Nephron progenitor cell (in vitro differentiated cells): ENCODE results near the gene EPHA4.

ENCODE experiments used
- DNase-seq: peaks from one replicate; pipeline ENCODE4 v3.0.0; 2021
- H3K27ac Mint-ChIP-seq: 2 replicates; pipeline ENCODE4 v1.8.0; 2021; ENCODE audit warnings: mild to moderate bottlenecking, moderate library complexity, mixed read lengths
- H3K27me3 Mint-ChIP-seq: 2 replicates; pipeline ENCODE4 v1.8.0; 2021; ENCODE audit warnings: mild to moderate bottlenecking, low read depth, mixed read lengths; ENCODE audit not compliant: poor library complexity
- H3K36me3 Mint-ChIP-seq: 2 replicates; pipeline ENCODE4 v1.8.0; 2021; ENCODE audit warnings: low read depth, mixed read lengths
- H3K4me1 Mint-ChIP-seq: 2 replicates; pipeline ENCODE4 v1.8.0; 2021; ENCODE audit warnings: mixed read lengths
- H3K4me3 Mint-ChIP-seq: 2 replicates; pipeline ENCODE4 v1.8.0; 2021; ENCODE audit warnings: mild to moderate bottlenecking, moderate library complexity, mixed read lengths
- H3K9me3 Mint-ChIP-seq: 2 replicates; pipeline ENCODE4 v1.8.0; 2021; ENCODE audit warnings: mild to moderate bottlenecking, moderate library complexity, mixed read lengths
- TF ChIP-seq, protein P1 (sequence below): fragments of 200-600 bp; sonication (generic); IDR thresholded peaks from 2 replicates; pipeline ENCODE4 v1.5.0; 2021; ENCODE audit warnings: antibody characterized with exemption

EPHA4 gene

DNA sequence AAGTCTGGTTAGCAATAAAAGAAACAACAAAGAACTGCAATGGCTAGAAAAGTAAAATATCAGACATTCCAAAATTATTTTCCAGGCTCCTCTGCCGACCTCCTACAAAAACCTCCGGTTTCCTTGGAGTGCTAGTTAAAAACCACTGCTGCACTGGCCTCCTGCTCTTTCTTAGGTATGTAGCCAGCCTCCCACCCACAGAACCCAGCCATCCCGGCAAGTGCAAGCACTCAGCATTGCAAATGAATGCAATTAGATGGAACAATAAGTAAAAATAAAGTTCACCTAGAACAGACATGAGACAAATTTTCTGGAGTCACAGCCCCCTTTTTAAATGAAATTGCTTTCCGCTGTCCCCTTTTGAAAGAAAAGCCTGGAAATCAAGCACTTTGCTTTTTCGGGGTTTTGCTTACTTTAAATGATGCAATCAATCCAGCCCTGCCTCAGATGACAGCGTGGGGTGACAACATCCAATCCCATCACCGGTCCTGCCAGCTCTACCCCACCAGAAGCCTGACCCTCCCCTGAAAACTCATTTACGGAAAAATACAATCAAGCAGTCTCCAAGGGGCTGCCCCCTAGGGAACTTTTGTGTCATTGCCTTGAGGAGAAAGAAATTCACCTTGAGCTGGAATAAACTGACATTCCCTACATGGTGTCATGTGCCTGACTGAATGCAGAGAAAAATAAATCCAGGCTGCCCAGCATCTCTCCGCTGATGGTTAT lies 199.8 kb downstream of the EPHA4 start:
- Mint-ChIP-seq H3K36me3 (no peaks in the 10 kb centered on the region), H3K9me3 (no peaks in the 10 kb centered on the region), H3K4me1 (peaks cover 39% of the 10 kb centered on the region), H3K27ac (peak overlapping the region; percentile 57), H3K27me3 (peaks cover 2% of the 10 kb centered on the region), H3K4me3 (peak overlapping the region; percentile 64)
- TF ChIP-seq, protein P1, sequence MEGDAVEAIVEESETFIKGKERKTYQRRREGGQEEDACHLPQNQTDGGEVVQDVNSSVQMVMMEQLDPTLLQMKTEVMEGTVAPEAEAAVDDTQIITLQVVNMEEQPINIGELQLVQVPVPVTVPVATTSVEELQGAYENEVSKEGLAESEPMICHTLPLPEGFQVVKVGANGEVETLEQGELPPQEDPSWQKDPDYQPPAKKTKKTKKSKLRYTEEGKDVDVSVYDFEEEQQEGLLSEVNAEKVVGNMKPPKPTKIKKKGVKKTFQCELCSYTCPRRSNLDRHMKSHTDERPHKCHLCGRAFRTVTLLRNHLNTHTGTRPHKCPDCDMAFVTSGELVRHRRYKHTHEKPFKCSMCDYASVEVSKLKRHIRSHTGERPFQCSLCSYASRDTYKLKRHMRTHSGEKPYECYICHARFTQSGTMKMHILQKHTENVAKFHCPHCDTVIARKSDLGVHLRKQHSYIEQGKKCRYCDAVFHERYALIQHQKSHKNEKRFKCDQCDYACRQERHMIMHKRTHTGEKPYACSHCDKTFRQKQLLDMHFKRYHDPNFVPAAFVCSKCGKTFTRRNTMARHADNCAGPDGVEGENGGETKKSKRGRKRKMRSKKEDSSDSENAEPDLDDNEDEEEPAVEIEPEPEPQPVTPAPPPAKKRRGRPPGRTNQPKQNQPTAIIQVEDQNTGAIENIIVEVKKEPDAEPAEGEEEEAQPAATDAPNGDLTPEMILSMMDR = peak; percentile 41
- DNase-seq = peak; percentile 15

DNA sequence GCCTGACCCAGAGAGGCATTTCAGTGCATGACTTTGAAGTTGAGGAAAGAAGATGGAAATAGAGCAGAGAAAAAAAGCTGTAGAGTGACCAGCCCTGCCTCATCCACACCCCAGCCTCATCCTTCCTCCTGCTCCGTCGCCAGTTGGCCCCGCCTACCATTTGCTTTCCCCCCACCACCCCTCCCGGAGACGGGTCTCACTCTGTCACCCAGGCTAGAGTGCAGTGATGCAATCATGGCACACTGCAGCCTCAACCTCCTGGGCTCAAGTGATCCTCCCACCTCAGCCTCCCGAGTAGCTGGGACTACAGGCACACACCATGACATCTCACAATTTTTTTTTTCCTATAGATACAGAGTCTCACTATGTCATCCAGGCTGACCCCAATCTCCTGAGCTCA lies 200.8 kb downstream of the EPHA4 start:
- no peak for DNase-seq
- H3K27ac Mint-ChIP-seq = peak overlapping the region; percentile 49
- no peaks in the 10 kb centered on the region for H3K9me3 Mint-ChIP-seq
- TF ChIP-seq, protein P1 = no peak
- no peak overlapping the region for H3K4me3 Mint-ChIP-seq
- no peaks in the 10 kb centered on the region for H3K36me3 Mint-ChIP-seq
- H3K4me1 Mint-ChIP-seq = peaks cover 39% of the 10 kb centered on the region
- H3K27me3 Mint-ChIP-seq = peaks cover 2% of the 10 kb centered on the region

DNA sequence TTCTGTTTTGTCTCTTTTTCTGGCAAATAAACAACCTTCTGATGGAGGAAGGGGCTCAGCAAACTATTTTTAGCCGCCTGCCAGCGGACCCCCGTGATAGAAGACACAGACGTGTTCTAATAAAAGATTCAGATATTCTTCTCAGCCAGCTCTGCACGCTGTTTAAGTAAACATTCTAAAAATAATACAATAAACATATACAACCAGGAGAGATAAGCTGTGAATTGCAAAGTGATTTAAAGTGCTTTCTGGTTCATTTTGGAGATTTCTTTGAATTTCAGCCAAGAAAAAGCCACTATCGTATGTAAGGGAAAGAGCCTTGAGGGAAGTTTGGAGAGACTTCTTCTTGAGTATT lies 201.3 kb downstream of the EPHA4 start:
- DNase-seq = no peak
- no peaks in the 10 kb centered on the region for H3K36me3 Mint-ChIP-seq
- no peaks in the 10 kb centered on the region for H3K9me3 Mint-ChIP-seq
- H3K27ac Mint-ChIP-seq = no peak overlapping the region
- peaks cover 39% of the 10 kb centered on the region for H3K4me1 Mint-ChIP-seq
- TF ChIP-seq, protein P1 = no peak
- H3K4me3 Mint-ChIP-seq = no peak overlapping the region
- peaks cover 2% of the 10 kb centered on the region for H3K27me3 Mint-ChIP-seq

DNA sequence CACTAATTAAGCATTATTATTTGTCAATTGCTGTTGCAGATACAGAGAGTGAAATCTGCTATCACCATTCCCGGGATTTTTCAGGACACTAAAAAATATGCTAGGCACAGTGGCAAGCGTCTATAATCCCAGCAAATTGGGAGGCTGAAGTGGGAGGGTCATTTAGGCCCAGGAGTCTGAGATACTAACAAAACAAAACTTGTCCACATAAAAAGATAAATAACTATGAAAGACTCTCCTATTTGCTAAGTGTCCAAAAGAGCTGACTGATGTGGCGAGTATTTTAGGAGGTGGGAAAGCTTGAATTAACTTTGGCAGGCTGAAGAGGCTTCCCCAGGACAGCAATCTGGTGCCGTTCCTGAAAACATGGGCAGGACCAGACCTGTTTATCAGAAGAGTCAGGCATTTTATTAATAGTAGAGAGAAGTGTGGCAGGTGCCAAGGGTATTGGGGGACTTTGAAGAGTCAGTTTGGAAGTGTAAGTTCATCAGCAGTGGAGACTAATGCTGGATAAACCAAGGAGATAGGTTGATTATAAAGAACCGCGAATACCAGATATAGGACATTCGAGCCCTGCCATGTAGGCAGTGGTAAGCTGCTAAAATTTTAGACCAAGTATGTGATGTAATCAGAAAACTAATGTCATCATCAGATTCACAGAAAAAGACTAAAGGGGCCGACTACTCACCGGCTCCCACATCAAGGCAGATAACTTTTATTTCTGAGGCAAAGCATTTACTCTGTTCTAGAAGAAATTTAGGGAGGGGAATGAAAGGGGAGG lies 201.8 kb downstream of the EPHA4 start:
- no peaks in the 10 kb centered on the region for H3K36me3 Mint-ChIP-seq
- H3K9me3 Mint-ChIP-seq = no peaks in the 10 kb centered on the region
- peaks cover 39% of the 10 kb centered on the region for H3K4me1 Mint-ChIP-seq
- peaks cover 2% of the 10 kb centered on the region for H3K27me3 Mint-ChIP-seq
- DNase-seq = no peak
- no peak overlapping the region for H3K4me3 Mint-ChIP-seq
- TF ChIP-seq, protein P1 = no peak
- no peak overlapping the region for H3K27ac Mint-ChIP-seq
